Panc1 (cell line): ENCODE results near the gene LRRC47.

Experiments
- POLR2AphosphoS5 ChIP-seq: IDR thresholded peaks from 2 replicates; pipeline ENCODE4 v1.6.1; 2012; ENCODE audit warnings: mild to moderate bottlenecking, low read depth, low read length, moderate library complexity
- TF ChIP-seq, protein P1 (sequence below): fragments of 450-650 bp; IDR thresholded peaks from 2 replicates; pipeline ENCODE4 v1.5.1; 2017; ENCODE audit warnings: mild to moderate bottlenecking
- TF ChIP-seq, protein P2 (sequence below), 2 experiments: IDR thresholded peaks; 2 replicates each; pipeline ENCODE4 v1.6.1; 2011 to 2012; ENCODE audit warnings: low read depth in 2 of 2, control low read depth in 1 of 2, low read length in 1 of 2, mild to moderate bottlenecking in 1 of 2, moderate library complexity in 1 of 2; ENCODE audit not compliant: insufficient read depth in 1 of 2

GRCh38 chr1:3816331-3817137 lies 20.2 kb upstream of the LRRC47 start:
- TF ChIP-seq, protein P1, sequence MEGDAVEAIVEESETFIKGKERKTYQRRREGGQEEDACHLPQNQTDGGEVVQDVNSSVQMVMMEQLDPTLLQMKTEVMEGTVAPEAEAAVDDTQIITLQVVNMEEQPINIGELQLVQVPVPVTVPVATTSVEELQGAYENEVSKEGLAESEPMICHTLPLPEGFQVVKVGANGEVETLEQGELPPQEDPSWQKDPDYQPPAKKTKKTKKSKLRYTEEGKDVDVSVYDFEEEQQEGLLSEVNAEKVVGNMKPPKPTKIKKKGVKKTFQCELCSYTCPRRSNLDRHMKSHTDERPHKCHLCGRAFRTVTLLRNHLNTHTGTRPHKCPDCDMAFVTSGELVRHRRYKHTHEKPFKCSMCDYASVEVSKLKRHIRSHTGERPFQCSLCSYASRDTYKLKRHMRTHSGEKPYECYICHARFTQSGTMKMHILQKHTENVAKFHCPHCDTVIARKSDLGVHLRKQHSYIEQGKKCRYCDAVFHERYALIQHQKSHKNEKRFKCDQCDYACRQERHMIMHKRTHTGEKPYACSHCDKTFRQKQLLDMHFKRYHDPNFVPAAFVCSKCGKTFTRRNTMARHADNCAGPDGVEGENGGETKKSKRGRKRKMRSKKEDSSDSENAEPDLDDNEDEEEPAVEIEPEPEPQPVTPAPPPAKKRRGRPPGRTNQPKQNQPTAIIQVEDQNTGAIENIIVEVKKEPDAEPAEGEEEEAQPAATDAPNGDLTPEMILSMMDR, result no peak
- TF ChIP-seq, protein P2, sequence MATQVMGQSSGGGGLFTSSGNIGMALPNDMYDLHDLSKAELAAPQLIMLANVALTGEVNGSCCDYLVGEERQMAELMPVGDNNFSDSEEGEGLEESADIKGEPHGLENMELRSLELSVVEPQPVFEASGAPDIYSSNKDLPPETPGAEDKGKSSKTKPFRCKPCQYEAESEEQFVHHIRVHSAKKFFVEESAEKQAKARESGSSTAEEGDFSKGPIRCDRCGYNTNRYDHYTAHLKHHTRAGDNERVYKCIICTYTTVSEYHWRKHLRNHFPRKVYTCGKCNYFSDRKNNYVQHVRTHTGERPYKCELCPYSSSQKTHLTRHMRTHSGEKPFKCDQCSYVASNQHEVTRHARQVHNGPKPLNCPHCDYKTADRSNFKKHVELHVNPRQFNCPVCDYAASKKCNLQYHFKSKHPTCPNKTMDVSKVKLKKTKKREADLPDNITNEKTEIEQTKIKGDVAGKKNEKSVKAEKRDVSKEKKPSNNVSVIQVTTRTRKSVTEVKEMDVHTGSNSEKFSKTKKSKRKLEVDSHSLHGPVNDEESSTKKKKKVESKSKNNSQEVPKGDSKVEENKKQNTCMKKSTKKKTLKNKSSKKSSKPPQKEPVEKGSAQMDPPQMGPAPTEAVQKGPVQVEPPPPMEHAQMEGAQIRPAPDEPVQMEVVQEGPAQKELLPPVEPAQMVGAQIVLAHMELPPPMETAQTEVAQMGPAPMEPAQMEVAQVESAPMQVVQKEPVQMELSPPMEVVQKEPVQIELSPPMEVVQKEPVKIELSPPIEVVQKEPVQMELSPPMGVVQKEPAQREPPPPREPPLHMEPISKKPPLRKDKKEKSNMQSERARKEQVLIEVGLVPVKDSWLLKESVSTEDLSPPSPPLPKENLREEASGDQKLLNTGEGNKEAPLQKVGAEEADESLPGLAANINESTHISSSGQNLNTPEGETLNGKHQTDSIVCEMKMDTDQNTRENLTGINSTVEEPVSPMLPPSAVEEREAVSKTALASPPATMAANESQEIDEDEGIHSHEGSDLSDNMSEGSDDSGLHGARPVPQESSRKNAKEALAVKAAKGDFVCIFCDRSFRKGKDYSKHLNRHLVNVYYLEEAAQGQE (IDR thresholded peaks at IDR 0.05; ENCODE audit: insufficient read depth in 1 of 2, low read depth in 2 of 2, low read length in 1 of 2), result no peak
- no peak for TF ChIP-seq POLR2AphosphoS5
